Measurements from ENCODE around the gene CCL20. TPM values are rescaled to one million over a fixed set of nuclear protein-coding genes. Genes with fewer than 3 reads are reported as not detected.

CCL20 gene
- total RNA-seq, 1 experiment from 2014 or later, result not detected

DNA sequence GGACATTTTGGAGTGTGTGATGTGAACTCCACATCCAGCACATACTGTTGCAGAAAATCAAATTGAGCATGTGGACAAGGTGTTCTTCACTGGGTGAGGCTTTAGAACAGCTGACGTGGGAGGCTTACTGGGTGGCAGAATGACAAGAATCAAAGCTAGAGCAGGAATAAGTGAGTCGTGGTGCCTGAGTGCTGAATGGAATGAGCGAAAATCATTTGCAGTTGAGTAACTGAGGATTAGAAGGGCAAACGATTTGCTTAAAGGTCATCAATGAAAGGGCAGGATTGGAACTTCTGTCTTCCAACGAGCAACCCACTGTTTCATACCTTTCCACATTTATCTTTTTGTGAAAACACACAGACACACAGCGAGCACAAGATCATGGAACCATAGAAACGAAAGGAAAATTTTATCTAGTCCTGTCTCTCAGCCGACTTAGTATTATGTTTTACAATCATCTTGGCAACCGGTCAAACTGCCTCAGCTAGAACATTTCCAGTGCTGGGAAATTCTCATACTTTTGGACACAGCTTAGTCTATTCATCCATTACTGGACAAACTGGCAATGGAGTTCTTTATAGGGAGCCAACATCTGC is 50.6 kb downstream of the CCL20 start:
- Histone ChIP-seq H3K4me3 (ENCODE audit: low read length) (no peak overlapping the region), H4K20me1 (ENCODE audit: insufficient read depth, low read depth, low read length) (no peaks in the 10 kb centered on the region), H2AFZ (ENCODE audit: low read length) (no peak overlapping the region), H3K9ac (ENCODE audit: low read length) (no peak overlapping the region), H3K36me3 (ENCODE audit: insufficient read depth, low read length) (no peaks in the 10 kb centered on the region), H3K27me3 (ENCODE audit: low read length) (no peaks in the 10 kb centered on the region), H3K4me2 (ENCODE audit: low read depth, low read length, poor library complexity, severe bottlenecking) (no peak overlapping the region), H3K27ac (ENCODE audit: low read length) (no peak overlapping the region), H3K9me3 (ENCODE audit: low read length) (no peaks in the 10 kb centered on the region), H3K79me2 (ENCODE audit: low read length) (no peaks in the 10 kb centered on the region), H3K9me2 (replicated peaks; ENCODE audit: insufficient read depth, low read length) (no peaks in the 10 kb centered on the region), H3K4me1 (ENCODE audit: low read length) (no peaks in the 10 kb centered on the region)
- DNase-seq, result no peak

DNA sequence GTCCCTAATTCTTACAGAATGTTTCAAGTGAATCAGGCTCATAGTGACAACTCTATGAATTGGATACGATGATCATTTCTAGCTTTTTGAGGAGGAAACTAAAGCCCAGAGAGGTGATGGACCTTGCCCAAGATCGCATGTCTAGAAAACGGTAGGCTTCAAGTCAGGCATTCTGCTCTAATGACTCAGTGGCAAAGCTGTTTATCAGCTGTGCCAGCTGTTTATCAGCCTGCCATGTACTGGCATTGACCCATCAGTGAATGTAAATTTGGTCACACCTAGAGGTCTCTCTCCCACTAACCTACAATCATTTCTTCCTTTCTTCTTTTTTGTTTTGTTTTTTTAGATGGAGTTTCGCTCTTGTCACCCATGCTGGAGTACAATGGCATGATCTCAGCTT is 51.6 kb downstream of the CCL20 start:
- Histone ChIP-seq H4K20me1 (ENCODE audit: insufficient read depth, low read depth, low read length) (no peaks in the 10 kb centered on the region), H3K4me2 (ENCODE audit: low read depth, low read length, poor library complexity, severe bottlenecking) (no peak overlapping the region), H3K4me1 (ENCODE audit: low read length) (no peaks in the 10 kb centered on the region), H3K36me3 (ENCODE audit: insufficient read depth, low read length) (no peaks in the 10 kb centered on the region), H3K27me3 (ENCODE audit: low read length) (no peaks in the 10 kb centered on the region), H2AFZ (ENCODE audit: low read length) (no peak overlapping the region), H3K9ac (ENCODE audit: low read length) (no peak overlapping the region), H3K79me2 (ENCODE audit: low read length) (no peaks in the 10 kb centered on the region), H3K9me2 (replicated peaks; ENCODE audit: insufficient read depth, low read length) (no peaks in the 10 kb centered on the region), H3K9me3 (ENCODE audit: low read length) (no peaks in the 10 kb centered on the region), H3K4me3 (ENCODE audit: low read length) (no peak overlapping the region), H3K27ac (ENCODE audit: low read length) (no peak overlapping the region)
- DNase-seq, result no peak

Small RNA genes within 50 kb of the gene (small RNA-seq; reads per million reads assigned to genes)
- not detected for gene SNRPGP8

Other genes starting within 250 kb of the CCL20 start
- not detected in 2 replicates for gene SCYGR2, start 214.9 kb upstream of the CCL20 start, total RNA-seq (2014; rRNA removed; shearing (Covaris generic); ENCODE audit: low replicate concordance)
- not detected in 2 replicates for gene SCYGR3, start 199.0 kb upstream of the CCL20 start, total RNA-seq (2014; rRNA removed; shearing (Covaris generic); ENCODE audit: low replicate concordance)
- not detected in 2 replicates for gene SCYGR4, start 196.3 kb upstream of the CCL20 start, total RNA-seq (2014; rRNA removed; shearing (Covaris generic); ENCODE audit: low replicate concordance)
- not detected in 2 replicates for gene SCYGR5, start 147.0 kb upstream of the CCL20 start, total RNA-seq (2014; rRNA removed; shearing (Covaris generic); ENCODE audit: low replicate concordance)
- gene SLC19A3, start 95.8 kb upstream of the CCL20 start, total RNA-seq (2014; rRNA removed; shearing (Covaris generic); ENCODE audit: low replicate concordance), result not detected in 2 replicates
- 6.1 TPM in 1 of 2 replicates, not detected in the other for gene SCYGR6, start 89.1 kb upstream of the CCL20 start, total RNA-seq (2014; rRNA removed; shearing (Covaris generic); ENCODE audit: low replicate concordance)
- gene SCYGR7, start 85.5 kb upstream of the CCL20 start, total RNA-seq (2014; rRNA removed; shearing (Covaris generic); ENCODE audit: low replicate concordance), result not detected in 2 replicates
- gene SCYGR8, start 67.9 kb upstream of the CCL20 start, total RNA-seq (2014; rRNA removed; shearing (Covaris generic); ENCODE audit: low replicate concordance), result not detected in 2 replicates
- not detected in 2 replicates for gene DAW1, start 57.8 kb downstream of the CCL20 start, total RNA-seq (2014; rRNA removed; shearing (Covaris generic); ENCODE audit: low replicate concordance)

Measured in Karpas-422 (cell line).